GM06990 (cell line): ENCODE measurements around the gene HERC6.
A peak's percentile ranks its signal among the peaks of the same experiment; 100 is the strongest.

ENCODE experiments used
- DNase-seq: peaks from one replicate; pipeline ENCODE4 v3.0.0-alpha.2; 2011; ENCODE audit not compliant: insufficient read length; ENCODE audit errors: extremely low read depth
- H3K27me3 ChIP-seq: replicated peaks from 2 replicates; pipeline ENCODE4 v1.6.0; 2011; ENCODE audit warnings: low read length; ENCODE audit not compliant: control insufficient read depth, insufficient read depth
- H3K36me3 ChIP-seq: 2 replicates; pipeline ENCODE4 v1.5.1; 2011; ENCODE audit warnings: low read length; ENCODE audit not compliant: control insufficient read depth, insufficient read depth
- H3K4me3 ChIP-seq: replicated peaks from 2 replicates; pipeline ENCODE4 v1.5.1; 2011; ENCODE audit warnings: low read depth, mild to moderate bottlenecking, control low read depth, low read length
- TF ChIP-seq, protein P1 (sequence below): IDR thresholded peaks from 2 replicates; pipeline ENCODE4 v1.5.1; 2011; ENCODE audit warnings: low read length, control low read depth, mild to moderate bottlenecking, inconsistent platforms; ENCODE audit not compliant: insufficient read depth, poor library complexity, severe bottlenecking

HERC6 gene

DNA sequence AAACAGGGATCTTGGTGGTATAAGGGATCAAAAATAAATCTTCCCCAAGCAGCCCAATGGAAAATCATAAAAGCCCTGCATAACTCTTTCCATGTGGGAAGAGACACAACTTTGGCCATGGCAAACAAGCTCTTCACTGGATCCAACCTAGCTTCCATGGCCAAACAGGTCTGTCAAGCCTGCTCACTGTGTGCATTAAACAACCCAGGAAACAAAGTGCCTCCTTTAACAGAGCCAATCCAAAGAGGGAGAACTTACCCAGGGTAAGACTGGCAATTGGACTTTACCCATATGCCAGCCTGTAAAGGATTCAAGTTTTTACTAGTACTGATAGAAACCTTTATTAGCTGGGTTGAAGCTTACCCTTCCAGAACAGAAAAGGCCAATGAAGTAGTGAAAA, 70.6 kb downstream of the HERC6 start:
- TF ChIP-seq, protein P1, sequence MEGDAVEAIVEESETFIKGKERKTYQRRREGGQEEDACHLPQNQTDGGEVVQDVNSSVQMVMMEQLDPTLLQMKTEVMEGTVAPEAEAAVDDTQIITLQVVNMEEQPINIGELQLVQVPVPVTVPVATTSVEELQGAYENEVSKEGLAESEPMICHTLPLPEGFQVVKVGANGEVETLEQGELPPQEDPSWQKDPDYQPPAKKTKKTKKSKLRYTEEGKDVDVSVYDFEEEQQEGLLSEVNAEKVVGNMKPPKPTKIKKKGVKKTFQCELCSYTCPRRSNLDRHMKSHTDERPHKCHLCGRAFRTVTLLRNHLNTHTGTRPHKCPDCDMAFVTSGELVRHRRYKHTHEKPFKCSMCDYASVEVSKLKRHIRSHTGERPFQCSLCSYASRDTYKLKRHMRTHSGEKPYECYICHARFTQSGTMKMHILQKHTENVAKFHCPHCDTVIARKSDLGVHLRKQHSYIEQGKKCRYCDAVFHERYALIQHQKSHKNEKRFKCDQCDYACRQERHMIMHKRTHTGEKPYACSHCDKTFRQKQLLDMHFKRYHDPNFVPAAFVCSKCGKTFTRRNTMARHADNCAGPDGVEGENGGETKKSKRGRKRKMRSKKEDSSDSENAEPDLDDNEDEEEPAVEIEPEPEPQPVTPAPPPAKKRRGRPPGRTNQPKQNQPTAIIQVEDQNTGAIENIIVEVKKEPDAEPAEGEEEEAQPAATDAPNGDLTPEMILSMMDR: no peak
- DNase-seq: no peak

DNA sequence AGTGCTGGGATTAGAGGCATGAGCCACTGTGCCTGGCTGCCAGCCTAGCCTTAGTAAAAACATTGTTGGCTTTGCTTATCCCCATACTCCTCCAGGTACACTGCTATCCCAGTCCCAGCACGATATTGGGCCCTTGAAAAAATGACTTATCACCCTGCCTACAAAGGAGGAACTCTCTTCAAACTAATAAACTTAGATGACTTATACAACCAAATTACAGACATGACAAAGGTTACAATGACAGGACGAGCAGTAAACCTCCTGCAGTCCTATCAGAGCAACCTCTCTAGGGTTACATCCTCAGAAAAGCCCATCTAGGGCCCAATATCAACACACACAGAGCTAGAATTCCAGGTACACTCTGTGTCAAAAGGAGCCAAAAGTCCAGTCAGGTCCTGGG, 72.6 kb downstream of the HERC6 start:
- H3K27me3 ChIP-seq: no peaks in the 10 kb centered on the region
- no peak for DNase-seq
- H3K36me3 ChIP-seq: no peaks in the 10 kb centered on the region
- no peak overlapping the region for H3K4me3 ChIP-seq
- TF ChIP-seq, protein P1: no peak

More for the DNA sequence above, 70.6 kb downstream of the HERC6 start:
- Histone ChIP-seq H3K36me3 (no peaks in the 10 kb centered on the region), H3K4me3 (no peak overlapping the region), H3K27me3 (no peaks in the 10 kb centered on the region)

DNA sequence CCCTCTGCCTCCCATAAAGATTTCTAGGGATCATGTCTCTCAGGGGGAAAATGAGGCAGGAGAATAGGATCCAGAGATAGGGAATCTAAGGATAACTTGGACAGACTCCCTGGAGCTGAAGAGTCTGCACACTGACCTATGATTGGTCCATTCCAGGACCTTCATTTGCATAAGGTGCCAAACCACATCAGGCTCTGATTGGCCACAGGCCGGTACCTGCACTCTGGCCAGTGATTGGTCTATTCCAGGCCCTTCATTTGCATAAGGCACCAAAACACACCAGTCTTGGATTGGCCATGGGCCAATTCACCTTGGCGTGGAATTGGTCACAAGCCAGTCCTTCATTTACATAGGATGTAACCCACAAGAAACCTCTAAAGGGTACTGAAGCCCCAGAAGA, 74.3 kb downstream of the HERC6 start:
- Histone ChIP-seq H3K27me3 (no peaks in the 10 kb centered on the region), H3K4me3 (no peak overlapping the region), H3K36me3 (no peaks in the 10 kb centered on the region)
- DNase-seq: no peak
- TF ChIP-seq, protein P1: no peak

DNA sequence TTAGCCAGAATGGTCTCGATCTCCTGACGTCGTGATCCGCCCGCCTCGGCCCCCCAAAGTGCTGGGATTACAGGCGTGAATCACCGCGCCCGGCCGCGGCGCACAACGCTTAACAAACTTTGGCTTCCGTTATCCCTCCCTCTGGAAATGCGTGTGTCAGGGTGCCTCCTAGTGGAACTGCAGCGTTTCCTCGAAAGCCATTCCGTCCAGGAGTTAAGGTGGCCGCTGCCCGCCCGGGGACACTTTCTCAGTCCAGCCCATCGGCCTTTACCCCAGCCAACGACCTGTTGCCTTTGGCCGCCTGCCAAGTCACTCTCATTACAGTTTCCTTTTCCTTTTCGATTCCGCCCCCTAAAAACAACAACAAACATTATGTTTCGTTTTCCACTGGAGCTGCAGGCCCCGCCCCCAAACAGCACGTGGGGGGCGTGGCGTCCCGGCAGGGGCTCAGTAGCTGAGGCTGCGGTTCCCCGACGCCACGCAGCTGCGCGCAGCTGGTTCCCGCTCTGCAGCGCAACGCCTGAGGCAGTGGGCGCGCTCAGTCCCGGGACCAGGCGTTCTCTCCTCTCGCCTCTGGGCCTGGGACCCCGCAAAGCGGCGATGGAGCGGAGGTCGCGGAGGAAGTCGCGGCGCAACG, 78.1 kb downstream of the HERC6 start, which contains the start of gene HERC5:
TSS of gene HERC5 (plus strand) at position 450 of the 637 bp plus-strand sequence. CDS start at position 601, 151 bp downstream.
- peak; percentile 95 for DNase-seq
- H3K4me3 ChIP-seq: peak within 1 kb of the TSS; percentile 63
- no peaks in the 10 kb centered on the region for H3K36me3 ChIP-seq
- no peaks in the 10 kb centered on the region for H3K27me3 ChIP-seq
- TF ChIP-seq, protein P1: peak; percentile 35

DNA sequence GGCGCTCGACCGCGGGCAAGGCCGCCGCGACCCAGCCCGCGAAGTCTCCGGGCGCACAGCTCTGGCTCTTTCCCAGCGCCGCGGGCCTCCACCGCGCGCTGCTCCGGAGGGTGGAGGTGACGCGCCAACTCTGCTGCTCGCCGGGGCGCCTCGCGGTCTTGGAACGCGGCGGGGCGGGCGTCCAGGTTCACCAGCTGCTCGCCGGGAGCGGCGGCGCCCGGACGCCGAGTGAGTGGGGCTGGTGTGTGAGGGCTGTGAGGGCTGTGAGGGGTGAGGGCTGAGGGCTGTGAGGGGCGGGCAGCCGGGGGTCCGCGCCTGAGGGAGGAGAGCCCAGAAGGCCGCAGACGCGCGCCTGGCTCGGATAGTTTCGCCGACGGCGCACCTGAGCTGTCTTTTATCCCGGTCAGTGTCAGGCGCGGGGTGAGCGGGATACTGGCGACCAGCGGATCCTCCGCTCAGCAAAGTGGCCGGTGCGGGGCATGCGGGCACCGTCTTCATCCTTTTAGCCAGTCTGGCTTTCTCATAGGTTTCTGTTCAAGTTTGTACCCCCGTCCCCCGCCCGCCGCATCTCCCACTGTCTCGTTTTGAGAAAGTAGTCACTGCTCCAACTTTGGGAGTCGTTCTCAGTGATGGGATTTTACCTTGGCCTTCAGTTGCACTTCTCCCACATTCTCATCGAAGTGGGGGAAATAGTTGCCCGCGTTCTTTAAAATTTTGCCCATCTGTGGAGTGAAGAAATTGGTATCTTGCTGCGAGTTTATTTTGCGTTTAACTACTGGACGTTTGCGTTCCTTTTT, 78.9 kb downstream of the HERC6 start:
- peak overlapping the region; percentile 63 for H3K4me3 ChIP-seq
- TF ChIP-seq, protein P1: no peak
- no peak for DNase-seq

More for the DNA sequence above, 78.9 kb downstream of the HERC6 start:
- Histone ChIP-seq H3K27me3 (no peaks in the 10 kb centered on the region), H3K36me3 (no peaks in the 10 kb centered on the region; the same call in 1 of the 2 replicates)
